ENCODE data around the gene TAP2.
"Not testable (repeated sequence)": the region's sequence is repeated elsewhere in the genome, so short reads cannot be mapped to it uniquely, and the experiment has no call there.

The TAP2 gene

DNA sequence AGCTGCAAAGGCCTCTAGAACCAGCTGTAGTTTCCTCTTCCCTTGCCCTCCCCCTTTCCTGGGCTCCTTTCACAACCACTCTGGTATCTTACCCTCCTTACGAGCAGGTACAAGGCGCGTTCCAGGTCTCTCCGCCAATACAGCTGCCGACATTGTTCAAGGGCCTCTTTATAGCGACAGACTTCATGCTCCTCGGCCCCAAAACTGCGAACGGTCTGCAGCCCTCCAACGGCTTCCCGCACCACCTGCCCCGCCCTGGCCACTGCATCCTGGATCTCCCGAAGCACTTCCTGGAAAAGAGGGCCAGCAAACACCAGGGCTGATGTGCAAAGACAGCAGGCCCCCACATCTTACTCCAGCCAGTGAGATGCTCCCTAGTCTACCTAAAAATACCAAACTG is 6.0 kb downstream of the TAP2 start:
- DNase-seq, result no peak

DNA sequence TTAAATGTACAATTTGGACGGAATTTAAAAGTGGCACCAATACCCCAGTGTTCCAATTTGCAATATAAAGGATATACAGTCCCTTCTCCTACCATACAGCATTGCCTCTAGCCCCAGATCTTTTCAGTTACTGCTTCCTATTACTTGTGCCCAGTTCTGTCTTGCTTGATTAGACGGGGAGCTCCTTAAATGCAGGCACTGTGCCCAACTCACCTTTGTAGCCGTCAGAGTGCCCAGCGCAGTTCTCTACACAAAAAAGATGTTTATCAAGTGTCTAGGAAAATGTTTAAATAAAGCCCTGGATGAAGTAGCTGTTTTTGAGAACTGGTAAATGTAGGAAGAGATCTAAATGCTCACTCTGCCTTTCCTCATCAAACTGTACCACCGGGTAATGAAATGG is 7.6 kb downstream of the TAP2 start:
- DNase-seq, result no peak

DNA sequence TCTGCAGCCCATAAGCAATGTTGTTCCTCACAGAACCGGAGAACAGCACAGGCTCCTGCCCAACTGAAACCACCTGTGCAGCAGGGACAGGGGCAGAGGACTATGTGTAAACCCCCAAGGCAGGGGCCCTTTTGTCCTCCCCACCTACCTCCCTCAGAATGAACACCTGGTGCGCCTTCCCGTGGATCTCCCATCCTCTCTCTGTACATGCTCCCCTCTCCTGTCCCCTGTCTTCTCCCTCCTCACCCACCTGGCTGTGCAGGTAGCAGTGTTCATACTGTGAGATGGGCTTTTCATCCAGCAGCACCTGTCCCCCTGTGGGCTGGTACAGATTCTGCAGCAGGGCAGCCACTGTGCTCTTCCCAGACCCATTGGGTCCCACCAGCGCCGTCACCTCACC is 8.5 kb downstream of the TAP2 start:
- DNase-seq, result no peak

DNA sequence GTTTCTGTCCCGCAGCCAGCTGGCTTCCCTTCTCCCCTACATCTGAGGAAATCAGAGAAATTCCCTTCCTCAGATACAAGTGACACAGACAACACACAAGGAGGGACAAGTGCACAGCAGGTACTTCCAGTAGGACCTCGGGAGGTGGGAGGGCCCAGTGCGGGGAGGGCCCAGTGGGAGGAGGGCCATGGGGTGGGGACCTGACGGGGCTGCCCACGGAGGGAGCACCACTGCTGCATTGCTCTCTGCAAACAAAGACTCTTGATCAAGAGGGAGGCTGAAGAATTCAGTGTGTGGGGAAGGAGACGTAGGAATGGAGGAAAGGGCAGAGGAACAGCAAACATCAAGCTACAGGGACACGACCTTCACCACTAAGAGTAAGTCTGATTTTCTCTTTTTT is 9.0 kb downstream of the TAP2 start:
- no peak for DNase-seq

DNA sequence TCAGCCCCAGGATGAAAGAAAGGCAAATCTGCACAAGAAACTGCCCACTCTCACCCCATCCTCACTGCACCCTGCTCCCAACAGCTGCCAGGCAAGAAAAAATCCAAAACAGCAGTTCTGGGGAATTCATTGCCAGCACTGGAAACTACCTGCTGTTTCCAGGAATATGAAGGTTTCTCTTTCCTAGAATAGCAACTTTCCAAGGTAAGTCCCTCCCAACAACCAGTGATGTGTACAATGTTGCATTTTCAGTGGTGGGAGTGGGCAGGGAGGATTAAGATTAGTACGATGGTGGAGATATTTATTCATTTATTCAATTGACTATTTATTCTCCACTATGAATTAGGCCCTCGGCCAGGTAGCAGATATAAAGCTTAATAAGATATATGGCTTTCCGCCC is 11.5 kb downstream of the TAP2 start:
- DNase-seq, result no peak

DNA sequence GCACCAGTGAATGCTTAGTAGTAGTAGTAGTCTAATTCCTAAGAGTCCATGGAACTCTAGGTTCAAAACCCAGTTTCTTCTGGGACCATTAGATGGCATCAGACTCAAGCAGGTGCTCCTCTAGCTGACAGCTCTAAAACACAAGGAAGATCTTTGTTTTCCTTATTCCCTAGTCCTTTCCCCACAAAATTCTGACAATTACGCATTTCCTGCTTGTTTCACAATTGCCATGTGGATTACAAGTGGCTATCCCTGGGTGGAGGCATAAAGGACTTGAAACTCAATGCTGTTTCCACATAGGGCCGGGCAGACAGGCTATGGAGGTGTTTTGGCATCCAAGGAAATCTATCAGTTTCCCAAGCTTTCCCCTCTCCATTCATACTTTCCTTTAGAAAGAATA is 12.6 kb downstream of the TAP2 start:
- peak; percentile 13 for DNase-seq

DNA sequence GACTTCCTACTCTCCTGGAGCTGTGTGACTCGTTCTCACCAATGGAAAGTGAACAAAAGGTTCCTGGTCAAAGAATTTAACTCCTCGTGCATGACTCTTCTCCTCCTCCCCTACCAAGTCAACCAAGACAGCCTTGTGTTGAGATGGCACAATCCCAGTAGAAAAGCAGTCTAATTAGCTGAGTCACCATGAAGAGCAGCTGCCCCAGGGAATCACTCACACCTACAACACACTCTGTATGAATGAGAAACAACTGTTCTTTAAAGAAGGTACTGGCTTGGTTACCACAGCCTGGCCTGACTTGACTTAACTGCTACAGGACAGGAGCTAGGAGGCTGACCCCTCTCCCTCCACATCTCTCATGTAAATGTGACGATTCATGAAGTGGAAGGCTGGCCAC is 18.8 kb downstream of the TAP2 start:
- DNase-seq, result no peak

DNA sequence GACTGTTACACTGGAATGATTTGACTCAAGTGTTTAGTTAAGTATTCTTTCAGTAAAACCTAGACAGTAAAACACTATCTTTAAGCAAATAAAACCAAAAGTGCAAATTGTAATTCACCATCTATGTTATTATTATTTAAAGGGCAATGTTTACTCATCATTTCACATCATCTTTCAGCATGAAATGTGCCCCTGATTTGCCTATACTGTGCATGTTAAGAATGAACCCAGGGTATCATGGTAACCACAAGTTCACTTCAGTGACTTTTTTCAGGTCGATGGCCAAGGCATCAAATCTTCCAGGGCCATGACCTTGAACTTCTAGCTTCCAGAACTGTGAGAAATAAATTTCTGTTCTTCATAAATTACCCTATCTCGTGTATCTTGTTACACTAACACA is 19.7 kb downstream of the TAP2 start:
- DNase-seq, result no peak

DNA sequence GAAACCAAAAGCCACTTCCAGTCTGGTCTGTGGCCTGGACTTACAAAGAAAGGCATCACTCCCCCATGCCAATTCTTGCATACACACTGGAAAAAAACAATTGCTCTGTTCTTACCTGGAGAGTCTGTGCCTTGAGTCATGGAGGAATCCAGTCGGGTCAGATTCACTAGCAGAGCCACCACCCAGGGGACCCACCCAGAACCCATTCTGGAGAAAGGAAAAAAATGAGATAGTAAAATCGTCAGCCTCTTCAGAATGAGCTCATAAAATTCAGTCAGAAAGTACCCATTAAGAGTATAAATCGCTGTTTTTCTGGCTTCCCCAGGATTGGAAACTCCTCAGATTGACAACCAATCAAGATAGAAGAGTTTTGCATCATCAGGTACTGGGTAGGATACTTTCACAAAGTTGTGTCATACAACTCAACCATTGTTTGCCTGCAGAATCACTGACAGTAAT is 21.8 kb downstream of the TAP2 start, which contains the start of gene HLA-DOB:
TSS of gene HLA-DOB (minus strand) at position 257 of the 459 bp plus-strand sequence. CDS start at position 206, 51 bp downstream.
- DNase-seq, result peak; percentile 5

DNA sequence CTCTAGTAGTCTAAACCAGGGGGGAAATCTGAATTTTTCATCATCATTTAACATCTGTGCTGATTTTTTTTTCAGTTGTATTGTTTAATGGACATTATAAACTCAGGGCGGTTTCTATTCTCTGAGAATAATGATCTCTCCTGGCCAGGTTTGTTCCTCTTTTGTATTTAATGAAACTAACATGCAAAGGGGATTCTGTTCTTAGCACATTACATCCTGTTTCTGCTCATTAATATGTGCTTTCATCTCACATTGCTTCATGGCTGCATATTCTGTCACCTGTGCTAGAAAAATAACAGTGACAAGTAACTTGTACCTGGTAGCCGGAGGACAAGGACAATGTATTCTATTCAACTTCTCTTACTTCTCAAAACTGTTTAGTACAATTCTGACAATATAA is 22.5 kb downstream of the TAP2 start:
- no peak for DNase-seq

DNA sequence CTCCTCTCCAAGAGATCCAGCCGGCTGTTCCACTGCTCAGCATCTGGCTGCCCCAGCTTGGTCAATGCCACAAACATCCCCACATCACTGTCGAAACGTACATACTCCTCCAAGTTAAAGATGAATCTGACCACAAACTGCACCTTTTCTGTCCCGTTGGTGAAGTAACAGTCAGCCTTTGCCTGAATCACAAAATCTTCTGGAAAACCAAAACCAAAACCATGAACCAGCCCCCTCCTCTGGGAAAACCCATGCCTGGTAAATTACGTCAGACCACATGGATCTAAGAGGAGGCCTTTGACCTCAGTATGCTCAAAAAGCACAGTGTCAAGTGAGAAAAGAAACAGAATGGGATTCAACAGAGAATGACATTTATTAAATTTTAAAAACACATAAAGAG is 23.4 kb downstream of the TAP2 start:
- no peak for DNase-seq

DNA sequence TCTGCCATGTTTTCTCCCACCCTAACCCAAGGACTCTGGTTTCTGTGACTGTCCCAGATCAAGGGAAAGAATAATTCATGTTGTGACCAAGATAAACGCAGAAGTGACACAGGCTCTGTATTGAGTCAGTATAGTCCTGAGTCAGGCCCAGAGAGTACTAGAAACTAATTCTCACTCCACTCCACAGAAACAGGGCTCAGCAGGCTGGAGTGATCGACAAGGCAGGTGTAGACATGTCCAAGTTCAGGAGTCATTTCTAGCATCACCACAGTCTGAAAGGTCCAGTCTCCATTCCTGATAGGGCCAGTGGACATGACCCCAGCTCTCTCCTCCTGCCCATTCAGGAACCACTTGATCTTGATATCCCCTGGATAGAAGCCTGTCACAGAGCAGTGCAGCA is 24.4 kb downstream of the TAP2 start:
- no peak for DNase-seq

DNA sequence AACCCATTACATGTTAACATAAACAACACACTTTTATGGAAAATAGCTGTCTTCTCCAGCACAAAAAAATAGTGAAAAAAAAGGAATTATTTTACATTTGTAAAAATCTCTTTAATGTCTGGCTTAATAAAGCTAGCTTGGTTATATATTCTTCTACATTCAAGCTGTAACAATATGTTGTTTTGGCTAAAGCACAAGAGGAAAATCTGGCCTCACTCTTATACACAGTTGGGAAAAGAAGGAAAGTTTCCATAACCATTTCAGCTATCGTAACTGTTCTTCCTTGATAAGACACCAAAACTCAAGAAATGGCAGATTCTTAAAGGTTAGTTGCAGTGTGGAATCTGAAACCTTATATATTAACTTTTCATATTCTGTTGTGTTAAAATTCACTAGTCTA is 29.4 kb downstream of the TAP2 start:
- DNase-seq, result no peak

DNA sequence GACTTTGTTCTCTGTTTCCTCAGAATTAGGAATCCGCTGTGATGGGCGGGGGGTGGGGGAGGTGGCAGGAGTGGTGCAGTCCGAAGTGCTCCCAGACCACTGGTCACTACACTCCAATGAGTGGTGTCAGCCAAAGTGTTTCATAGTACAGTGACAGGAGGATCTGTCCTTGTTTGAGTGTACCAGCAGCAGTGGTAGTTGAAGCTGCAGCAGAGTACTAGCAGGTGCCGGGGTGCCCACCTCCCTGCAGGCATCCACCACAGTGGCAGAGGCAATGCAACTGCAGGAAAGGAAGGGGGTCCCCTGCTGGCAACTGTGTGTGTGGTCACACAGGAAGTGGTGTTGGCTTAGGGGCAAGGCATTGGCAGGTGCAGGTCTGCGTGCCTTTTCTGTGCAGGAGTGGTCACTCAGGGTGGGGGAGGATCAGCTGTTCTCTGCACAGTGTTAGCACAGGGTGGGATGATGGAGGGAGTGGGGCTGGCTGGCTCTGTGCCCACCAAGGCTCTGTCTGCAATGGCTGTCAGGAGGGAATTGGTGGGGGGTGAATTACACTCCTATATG is 31.4 kb downstream of the TAP2 start:
- no peak for DNase-seq

DNA sequence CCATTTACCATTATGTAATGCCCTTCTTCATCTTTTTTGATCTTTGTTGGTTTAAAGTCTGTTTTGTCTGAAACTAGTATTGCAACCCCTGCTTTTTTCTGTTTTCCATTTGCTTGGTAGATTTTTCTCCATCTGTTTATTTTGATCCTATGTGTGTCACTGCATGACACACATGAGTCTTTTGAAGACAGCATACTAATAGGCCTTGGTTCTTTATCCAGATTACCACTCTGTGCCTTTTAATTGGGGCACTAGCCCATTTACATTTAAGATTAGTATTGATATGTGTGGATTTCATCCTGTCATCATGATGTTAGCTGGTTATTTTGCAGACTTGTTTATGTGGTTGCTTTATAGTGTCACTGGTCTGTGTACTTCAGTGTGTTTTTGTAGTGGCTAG is 33.1 kb downstream of the TAP2 start:
- not testable (repeated sequence) for DNase-seq

DNA sequence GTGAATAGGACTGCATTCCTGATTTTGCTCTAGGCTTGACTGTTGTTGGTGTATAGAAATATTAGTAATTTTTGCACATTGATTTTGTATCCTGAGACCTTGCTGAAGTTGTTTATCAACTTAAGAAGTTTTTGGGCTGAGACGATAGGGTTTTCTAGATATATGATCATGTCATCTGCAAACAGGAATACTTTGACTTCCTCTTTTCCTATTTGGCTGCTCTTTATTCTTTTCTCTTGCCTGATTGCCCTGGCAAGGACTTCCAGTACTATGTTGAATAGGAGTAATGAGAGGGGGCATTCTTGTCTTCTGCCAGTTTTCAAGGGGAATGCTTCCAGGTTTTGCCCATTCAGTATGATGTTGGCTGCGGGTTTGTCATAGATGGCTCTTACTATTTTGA is 35.1 kb downstream of the TAP2 start:
- no peak for DNase-seq

DNA sequence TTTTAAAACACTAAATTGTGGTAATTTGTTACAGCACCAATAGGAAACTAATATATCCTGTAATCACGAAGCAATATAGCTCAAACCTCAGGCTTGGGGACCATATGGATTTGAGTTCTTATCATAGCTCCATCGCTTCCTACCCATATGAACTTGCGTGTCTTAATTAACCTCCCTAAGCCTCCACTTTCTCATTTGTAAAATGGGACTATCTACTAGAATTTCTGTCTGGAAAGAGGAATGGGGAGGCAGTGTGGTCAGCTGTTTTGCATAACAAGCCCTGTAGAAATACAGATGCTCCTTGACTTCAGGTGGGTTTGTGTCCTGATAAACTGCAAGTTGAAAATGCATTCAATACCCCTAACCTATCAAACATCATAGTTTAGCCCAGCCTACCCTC is 38.8 kb downstream of the TAP2 start:
- no peak for DNase-seq

DNA sequence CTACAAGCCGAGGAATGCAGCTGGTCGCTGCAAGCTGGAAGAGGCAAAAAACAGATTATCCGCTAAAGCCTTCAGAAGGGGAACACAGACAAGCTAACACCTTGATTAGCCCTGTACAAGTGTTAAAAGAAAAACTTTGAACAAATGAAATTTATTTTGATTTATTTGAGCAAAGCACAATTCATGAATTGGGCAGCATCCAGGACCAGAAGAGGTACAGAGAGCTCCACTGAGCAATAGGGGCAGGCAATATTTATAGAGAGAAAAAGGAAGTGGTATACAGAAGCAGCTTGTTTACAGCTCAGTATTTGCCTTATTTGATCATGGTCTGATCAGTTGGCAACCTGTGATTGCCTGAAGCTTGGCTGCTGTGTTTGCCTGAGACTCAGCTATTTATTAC is 39.4 kb downstream of the TAP2 start:
- DNase-seq, result no peak

DNA sequence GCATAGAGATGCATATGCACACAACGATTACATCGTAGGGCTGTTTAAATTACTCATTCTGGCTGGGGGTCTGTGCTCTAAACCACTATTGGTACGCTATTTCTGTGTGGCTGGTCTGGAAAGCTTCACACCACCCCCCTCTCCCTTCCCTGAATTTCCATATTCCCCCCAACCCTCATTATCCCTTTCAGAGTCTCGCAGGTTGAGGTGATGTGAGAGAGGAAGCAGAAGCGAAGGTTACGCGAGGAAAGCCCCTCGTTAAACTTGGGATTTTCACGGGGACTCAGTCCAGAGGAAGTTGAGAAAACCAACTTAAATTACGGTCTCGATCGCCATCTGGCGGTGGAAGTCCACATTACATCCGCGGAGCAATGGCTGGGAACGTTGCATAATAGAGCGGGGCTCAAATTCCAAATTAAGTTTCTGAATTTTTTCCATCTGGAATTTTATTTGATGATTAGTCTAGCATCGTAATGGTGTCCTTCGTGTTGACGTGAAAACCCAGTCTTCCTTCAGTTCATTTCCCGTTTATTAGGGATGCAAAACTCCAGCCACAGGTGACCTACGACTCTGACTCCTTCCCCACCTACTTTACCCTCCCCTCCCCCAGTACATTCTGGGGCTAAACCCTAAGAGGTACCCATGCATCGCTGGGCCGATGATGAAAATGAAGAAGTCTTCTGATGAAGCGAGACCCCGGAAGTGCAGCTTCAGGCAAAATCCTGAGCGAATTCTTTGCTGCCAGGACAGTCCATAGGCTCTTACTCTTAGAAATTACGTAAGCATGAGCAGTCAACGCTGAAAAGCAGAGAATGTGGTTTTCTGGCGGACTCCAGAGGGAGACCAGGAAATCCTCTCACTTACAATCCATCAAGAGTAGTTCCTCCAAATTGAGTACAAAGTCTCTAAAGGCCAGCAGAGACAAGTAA is 41.4 kb downstream of the TAP2 start:
- DNase-seq, result peak; percentile 80

DNA sequence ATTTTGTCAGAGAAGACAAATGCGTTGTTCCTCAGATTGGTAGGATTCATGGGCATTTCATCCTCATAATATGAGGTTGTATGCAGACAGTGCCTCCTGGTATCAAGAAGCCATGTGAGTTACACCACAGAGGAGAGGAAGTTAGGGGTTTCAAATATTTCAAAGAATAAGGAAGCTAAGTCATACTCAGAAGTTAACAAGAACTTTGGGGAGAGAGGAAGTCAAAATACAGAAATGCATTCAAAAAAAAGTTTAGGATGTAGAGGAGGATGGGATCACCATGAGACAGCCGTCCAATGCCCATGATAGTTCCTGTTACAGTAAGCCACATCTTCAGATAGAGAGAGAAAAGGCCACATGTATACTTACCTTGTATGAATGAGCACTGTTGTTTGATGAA is 44.0 kb downstream of the TAP2 start:
- DNase-seq, result peak; percentile 17

DNA sequence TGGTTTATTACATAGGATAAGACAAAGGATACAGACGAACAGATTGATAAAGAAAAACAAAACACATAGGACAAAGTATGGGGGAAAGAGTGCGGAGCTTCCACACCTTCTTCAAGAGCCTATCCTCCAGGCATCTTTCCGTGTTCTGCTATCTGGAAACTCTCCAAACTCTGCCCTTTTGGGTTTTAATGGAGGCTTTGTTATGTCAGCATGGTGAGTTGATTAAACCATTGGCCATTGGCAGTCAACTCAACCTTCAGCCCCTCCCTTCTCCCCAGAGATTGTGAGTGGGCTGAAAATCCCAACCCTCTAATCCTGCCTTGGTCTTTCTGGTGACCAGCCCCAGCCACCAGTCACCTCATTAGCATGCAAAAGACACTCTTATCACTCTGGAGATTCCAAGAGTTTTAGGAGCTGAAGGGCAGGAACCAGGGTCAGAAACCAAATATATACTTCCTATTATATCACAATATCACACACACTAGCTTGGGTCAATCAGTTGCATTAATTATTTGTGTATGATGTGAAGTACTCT is 45.6 kb downstream of the TAP2 start:
- no peak for DNase-seq

DNA sequence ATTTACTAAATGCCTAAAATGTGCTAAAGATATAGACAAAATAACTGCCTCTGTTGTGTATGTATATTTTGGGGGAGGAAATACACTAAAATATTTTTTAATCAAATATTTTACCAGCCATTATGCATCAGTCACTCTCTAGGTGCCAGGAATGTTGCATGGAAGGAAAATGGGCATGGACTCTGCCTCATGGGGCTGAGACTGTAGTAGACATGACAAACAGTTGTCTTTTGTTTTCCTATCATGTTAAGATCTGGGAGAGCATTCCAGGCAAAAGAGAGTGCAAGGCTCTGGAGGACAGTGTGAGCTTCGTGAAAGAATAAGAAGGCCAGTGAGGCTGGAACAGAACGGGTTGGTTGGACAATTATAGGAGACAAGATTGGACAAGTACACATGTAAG is 48.2 kb downstream of the TAP2 start:
- DNase-seq, result no peak
